Activated CD4-positive, alpha-beta T cell treated with anti-CD3 and anti-CD28 coated beads, Interleukin-2, amount 50 U/mL, for 4 hours (primary cell): ENCODE measurements around the gene OR52M1.
"Not testable (repeated sequence)": the region's sequence is repeated elsewhere in the genome, so short reads cannot be mapped to it uniquely, and the experiment has no call there.

Experiments
- DNase-seq, 2 experiments: peaks; one replicate each; pipeline ENCODE4 v3.0.0-alpha.2; 2020

Gene OR52M1, protein sequence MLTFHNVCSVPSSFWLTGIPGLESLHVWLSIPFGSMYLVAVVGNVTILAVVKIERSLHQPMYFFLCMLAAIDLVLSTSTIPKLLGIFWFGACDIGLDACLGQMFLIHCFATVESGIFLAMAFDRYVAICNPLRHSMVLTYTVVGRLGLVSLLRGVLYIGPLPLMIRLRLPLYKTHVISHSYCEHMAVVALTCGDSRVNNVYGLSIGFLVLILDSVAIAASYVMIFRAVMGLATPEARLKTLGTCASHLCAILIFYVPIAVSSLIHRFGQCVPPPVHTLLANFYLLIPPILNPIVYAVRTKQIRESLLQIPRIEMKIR

DNA sequence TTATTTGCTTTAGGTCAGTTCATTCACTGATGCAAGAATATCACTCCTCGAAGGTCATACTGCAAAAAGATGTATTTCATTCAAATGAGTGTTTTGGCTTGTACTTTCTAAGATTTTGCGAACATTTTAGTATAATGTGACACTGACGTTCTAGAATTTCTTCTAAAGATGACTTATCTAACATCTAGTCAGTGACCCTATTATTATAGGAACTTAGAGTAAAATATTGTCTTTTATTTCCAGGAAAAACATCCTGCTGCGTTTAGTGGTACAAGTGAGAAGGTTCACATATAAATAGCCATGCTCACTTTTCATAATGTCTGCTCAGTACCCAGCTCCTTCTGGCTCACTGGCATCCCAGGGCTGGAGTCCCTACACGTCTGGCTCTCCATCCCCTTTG is at the start of gene OR52M1:
Gene OR52M1, plus strand, starts transcription at position 301 of the 400 bp plus-strand sequence. Its CDS starts 0 bp downstream, at position 301.
- no peak for DNase-seq

DNA sequence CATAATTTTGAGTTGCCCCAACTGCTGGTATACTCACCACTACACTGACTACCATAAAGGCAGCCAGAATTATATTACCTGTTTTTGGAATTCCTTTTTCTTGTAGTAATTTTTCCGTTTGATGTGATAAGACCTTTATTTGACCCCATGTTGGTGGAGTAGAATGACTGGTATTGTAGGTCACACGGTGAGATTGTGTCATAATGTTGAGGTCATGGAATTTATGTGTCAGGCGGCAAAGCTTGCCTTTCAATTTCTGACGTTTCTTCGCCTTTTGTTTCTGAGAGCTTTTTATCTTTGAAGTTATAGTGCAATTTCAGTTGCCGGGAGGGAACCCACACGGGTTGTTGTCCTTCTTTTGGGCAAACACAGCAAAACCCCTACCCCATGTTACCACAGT is 49.5 kb upstream of the OR52M1 start:
- no peak for DNase-seq

DNA sequence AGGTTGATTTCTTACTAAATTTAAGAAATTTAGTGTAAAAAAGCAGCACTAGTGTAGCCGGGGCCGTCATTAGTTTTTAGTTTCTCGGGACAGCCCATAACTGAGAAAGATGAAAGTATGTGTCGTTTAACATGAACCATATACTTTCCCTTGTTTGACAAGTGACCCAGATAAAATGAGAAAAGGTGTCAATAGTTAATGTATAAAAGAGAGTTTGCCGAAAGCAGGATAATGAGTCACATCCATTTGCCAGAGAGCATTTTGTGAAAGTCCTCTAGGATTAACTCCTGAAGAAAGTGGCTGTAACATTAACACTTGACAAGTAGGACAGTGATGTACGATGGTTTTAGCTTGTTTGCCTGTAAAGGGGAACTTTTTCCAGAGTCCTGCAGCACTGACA is 49.0 kb upstream of the OR52M1 start:
- DNase-seq = no peak

DNA sequence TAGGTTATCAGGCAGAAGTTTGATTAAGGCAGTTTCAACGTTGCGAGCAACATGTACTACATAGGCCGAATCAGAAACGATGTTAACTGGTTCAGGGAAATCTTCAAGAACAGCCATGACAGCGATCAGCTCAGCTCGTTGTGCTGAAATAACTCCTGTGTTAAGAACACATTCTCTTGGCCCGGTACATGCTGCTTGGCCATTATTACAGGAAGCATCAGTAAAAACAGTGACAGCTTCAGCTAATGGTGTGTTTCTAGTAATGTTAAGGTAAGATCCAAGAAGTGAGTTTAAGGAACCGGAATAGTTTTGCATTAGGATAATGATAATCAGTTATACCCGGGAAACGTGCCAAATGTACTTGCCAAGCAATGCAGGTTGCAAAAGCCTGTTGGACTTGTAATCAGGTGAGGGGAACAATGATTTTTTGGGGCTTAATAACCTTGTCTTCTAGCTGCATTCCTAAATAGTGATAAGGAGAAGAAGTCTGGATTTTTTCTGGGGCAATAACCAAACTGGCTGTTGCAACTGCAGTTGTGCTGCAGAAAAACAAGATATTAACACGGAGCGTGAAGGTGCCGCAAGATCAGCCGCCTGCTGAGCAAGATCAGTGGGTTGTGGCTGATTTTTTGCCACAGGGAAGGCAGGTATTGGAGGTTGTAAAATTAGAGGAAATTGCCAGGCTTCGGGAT is 48.3 kb upstream of the OR52M1 start:
- DNase-seq = no peak

DNA sequence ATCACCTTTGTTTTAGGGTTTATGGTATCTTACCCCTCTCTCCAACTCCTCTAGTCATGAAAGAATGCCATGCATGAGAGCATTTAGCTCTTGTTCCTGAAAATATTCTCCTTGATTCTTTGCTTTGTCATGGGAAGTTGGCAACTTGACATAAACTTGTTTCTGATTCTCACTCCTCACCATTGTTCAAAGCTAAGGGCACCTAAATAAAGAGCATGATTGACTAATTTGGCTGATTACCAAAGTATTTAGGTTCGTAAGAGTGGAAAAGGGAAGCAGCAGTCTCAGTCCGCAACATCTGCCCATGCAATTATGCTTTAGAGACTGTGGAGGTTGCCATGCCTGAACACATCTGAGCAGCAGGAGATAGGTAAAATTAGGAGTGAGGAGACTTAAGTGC is 36.1 kb upstream of the OR52M1 start:
- DNase-seq = no peak

DNA sequence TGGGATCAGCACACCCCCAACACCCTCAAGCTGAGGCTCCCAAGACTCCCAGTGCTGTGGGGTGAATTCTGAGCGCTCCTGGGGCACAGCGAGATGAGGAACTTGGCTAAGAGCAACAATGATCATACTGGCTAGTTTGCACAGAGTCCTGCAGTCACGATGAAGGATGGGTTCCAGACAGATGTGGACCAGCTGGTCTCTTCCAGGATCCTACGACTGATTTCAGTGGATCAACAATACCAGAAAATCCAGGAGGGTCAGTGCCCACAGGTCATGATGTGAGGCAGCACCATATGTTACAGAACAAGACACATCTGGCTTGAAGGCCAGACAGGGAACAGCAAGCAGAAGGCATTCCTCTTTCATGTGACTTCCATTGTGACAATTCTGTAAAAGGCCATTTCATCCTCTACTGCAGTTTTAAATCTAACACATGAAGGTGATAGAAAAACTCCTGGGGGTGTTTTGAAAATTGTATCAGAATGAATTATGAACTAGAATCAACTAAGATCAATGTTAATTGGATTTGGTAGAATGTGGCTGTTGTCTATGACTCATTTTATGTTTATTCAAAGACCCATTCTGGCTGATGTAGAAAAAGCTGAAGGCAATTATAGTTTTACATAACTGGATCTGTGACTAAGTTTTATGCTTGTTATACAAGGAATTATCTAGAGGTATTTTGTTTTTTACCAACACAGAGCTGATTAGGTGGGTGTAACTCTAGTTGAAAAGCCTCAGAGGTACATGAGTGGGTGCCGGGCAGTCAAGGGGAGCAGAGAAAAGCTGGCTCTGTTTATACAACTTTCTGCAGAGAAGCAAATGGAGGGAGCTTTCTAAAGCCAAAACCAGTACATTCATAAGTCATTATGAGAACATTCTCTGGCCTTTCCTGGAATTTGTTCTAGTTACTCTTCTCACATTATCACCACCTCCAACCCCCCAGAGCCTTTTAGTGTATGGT is 33.4 kb upstream of the OR52M1 start:
- DNase-seq = no peak

DNA sequence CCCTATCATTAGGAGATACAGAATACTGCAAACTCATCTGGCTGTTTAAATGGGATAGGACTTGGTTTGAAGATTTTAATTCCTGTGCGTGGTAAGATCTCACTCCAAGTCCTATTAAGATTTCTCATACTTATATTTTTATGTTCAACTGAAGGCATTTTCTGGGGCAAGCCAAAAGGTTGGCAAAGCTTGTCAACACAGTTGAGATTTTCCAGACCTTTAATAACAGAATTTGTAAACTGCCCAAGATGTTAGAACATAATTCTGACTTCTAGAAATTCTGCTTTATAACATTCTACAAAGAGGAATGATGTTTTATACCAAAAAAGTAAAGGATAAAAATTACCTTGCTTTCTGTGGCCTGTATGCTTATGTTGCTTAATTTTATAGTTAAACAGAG is 30.8 kb upstream of the OR52M1 start:
- no peak for DNase-seq

DNA sequence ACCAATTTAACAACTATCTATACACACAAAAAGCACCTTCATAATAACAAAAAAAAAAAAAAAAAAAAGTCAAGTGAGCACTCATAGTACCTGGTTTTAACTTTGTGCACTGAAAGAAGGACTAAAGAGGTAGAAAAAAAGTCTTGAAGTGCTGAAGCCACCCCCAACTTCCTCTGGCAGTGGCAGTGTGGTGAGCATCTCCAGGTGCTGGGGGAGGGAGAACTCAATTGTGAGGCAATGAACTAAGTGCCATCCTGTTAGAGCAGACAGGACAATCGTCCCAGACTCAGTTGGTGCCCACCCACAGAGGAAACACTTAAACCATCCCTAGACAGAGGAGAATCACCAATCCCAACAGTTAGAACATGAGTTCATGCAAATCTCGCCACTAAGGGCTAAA is 22.7 kb upstream of the OR52M1 start:
- no peak for DNase-seq

DNA sequence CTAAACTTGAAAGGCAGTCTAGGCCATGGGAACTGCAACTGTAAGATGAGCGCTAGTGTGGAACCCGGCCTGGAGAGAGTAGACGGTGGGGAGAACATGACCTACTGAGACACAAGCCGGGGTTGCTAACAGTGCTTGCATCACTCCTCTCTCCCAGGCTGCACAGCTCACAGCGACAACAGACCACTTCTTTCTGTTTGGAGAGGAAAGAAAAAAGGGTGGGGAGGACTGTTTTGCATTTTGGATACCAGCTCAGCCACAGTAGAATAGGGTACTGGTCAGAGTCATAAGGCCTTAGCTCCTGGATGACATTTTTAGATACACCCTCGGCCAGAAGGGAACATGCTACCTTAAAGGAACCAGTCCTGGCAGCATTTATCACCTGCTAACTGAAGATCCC is 22.2 kb upstream of the OR52M1 start:
- DNase-seq = no peak

DNA sequence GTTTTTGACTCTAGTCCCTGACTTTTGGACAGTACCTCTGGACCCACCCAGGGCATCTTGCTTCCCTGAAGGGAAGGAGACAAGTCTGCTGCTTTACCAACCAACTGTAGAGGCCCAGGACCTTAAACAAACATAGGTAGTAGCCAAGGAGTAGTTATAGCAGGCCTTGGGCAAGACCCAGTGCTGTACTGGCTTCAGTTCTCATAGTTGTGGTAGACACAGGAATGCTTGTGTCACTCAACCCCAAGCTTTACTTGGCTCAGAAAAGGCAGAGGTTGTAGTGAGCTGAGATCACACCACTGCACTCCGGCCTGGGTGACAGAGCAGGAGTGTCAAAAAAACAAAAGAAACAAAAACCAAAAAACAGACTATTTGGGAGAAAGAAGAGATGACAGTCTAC is 21.3 kb upstream of the OR52M1 start:
- DNase-seq = no peak

DNA sequence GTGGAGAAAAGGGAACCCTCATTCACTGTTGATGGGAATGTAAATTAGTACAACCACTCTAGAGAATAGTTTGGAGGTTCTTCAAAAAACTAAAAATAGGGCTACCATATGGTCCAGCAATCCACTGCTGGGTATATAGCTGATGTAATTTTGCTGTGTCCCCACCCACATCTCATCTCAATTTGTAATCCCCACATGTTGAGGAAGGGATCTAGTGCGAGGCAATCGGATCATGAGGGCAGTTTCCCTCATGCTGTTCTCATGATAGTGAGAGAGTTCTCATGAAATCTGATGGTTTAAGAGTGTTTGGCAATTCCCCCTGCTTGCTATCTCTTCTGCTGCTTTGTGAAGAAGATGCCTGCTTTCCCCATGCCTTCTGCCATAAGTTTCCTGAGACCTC is 17.1 kb upstream of the OR52M1 start:
- no peak for DNase-seq

DNA sequence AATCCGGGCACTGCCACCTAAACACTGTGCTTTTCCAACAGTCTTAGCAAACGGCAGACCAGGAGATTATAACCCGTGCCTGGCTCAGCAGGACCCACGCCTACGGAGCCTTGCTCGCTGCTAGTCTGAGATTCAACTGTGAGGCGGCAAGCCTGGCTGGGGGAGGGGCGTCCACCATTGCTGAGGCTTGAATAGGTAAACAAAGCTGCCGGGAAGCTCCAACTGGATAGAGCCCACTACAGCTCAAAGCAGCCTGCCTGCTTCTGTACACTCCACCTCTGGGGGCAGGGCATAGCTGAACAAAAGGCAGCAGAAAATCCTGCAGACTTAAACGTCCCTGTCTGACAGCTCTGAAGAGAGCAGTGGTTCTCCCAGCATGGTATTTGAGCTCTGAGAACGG is 13.3 kb upstream of the OR52M1 start:
- DNase-seq = not testable (repeated sequence)

DNA sequence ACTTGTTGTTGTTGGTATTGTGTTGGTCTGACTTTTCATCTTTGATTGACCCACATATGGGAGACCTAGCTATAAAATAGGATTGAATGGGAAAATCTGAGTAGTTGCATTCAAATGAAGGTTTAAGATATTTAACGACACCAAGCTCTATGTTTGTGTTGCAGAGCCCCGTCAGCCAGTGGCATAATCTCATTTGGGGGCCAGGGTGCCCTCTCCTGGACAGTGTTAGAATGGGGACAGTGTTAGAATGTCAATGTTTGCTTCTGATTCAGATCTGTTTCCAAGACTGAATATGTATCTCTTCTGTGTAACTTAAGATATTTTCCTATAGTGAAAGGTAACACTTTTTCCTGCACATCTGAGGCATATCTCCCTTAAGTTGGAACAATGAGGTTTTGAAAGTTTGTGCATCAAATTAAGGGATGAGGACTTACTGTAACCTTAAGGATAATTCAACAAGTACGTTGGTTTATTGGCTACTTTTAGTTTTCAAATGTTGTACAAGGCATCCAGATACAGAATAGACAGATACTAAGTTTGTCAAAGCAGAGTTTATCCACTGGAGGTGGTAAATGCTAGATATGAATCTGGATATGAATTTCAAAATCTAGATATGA is 5.3 kb upstream of the OR52M1 start:
- DNase-seq = peak; percentile 30 to 34

DNA sequence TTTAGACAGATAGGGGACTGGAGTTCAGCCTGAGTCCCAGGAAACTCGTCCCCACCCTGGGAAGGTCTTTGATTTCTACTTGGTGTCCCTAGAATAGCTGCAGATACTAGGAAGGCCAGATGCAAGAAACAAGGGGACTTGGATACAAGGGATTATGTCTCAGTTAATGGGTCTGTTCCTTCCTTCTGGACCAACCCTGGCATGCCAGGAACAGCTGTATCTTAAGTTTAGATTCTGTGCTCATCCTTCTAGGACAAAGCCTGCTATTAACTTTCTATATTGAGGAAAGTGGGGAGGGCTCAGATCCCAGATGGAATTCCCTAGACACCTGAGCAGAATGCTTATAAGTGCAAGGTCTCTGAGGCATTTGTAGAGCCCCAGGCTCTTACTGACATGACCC is 3.9 kb upstream of the OR52M1 start:
- DNase-seq = no peak

DNA sequence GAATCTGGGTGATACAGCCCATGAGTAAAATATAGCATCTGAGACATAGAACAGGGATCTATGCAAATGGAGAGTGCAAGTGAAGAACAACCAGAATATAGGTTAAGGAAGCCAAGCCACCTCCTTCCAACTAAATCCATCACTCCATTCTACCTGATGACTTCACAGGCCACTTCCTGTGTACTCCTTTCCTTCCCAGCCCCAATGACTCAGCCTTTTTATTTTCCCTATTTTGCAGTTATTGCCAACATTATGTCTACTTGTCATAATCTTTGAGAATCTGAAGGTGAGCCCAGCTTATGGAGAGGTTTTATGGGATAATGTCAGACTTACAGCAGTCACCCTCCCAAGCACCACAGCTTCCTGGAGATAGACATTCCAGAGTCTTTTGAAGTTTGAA is 1.4 kb upstream of the OR52M1 start:
- DNase-seq = no peak

DNA sequence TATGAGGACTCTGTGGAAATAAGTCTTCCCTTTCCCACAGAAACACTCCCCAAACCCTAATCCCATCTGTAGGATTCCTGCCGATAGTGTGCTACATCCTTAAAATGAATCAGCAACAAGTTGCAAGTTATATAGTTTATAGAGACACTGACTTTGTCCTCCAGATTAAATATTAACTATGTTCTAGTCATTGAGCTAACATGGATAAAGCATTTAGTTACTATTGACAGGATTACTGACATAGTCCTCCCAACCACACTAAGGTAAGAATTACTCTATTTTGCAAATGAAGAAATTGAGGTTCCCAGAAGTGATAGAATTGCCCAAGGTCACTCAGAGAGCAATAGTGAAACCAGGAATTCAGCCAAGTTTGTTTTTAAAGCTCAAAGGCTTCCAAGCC is 1.9 kb downstream of the OR52M1 start:
- no peak for DNase-seq

DNA sequence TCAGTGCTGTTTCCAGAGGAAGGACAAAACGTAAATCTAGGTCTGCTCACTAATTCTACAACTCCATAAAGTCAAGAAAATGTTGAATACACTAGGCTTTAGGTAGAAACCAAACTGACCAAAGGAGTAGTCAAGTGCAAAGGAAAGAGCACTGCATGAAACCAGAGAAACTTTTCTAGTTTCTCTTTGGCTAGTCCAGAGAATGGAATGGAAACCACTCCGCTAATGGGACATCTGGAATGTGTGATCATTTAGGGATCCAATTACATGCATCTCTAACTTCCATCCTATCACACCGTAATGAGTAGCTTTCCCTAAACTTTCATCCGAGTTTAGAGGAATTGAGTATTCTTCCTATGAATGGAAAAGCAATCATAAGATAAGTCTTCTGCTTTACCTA is 2.4 kb downstream of the OR52M1 start:
- no peak for DNase-seq

DNA sequence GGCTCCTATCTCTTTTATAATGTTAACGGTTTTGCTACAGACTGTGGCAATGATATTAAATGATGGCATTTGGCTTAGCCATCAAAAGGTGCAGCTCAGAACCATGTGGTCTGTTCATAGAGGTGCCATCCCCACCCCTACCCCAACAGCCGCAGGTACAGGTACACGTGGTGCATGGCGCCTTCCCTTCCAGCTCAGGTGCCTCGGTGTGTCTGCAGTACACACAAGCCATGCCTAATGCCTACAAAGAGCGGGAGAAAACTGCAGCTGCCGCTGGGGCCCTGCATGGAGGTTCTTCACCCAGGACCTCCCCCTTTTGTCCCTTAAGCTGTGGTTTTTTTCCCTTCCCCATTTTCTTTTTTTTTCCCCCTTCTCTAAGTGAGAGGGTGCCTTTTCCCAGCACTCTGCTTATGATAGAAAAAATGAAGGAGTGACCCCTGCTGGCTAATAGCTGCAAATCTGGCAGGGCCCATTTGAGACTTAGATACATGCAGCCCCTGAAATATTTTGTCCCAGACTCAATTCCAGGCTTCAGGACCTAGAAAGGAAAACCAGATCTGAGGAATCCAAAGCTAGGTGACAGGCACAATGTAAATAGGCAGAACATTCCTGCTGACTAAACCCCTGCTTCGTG is 6.5 kb downstream of the OR52M1 start:
- no peak for DNase-seq

DNA sequence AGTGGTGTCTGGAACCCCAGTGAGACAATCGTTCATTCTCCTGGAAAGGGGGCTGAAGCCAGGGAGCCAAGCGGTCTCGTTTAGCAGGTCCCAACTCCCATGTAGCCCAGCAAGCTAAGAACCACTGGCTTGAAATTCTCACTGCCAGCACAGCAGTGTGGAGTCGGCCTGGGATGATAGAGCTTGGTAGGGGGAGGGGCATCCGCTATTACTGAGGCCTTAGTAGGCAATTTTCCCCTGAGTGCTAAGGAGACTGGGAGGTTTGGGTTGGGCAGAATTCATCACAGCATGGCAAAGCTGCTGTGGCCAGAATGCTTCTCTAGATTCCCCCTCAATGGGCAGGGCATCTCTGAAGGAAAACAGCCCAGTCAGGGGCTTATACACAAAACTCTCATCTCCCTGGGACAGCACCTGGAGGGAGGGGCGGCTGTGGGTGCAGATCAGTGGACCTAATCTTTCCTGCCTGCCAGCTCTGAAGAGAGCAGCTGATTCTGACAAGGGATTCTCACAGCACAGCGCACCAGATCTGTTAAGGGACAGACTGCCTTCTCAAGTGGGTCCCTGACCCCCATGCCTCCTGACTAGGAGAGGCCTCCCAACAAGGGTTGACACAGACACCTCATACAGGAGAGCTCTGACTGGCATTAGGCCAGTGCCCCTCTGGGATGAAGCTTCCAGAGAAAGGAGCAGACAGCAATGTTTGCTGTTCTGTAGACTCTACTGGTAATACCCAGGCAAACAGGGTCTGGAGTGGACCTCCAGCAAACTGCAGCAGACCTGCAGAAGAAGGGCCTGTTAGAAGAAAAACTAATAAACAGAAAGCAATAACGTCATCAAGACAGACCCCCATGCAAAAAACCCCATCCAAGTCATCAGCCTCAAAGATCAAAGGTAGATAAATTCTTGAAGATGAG is 14.8 kb downstream of the OR52M1 start:
- DNase-seq = no peak

DNA sequence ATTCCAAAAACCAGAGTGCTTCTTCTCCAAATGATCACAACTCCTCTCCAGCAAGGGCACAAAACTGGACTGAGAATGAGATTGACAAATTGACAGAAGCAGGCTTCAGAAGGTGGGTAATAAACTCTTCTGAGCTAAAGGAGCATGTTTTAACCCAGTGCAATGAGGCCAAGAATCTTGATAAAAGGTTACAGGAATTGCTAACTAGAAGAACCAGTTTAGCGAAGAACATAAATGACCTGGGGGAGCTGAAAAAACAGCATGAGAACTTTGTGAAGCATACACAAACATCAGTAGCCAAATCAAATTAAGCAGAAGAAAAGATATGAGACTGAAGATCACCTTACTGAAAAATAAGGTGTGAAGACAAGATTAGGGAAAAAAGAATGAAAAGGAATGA is 15.5 kb downstream of the OR52M1 start:
- no peak for DNase-seq

DNA sequence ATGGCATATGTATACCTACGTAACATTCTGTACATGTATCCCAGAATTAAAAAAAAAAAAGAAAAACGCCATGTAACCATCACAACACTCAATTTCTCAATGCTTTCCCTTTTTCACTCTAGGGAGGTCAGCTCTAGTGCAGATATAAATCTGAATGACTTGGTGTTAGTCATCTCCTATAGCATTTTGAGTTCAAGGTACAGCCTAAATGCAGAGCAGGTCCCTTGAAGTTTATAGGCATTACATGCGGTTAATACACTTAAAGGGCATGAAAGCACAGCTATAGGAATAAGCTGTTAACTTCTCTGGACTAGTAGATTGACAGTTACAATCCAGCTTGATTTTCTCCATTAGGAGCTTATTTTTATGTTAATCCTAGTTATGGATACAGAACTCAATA is 20.4 kb downstream of the OR52M1 start:
- no peak for DNase-seq

DNA sequence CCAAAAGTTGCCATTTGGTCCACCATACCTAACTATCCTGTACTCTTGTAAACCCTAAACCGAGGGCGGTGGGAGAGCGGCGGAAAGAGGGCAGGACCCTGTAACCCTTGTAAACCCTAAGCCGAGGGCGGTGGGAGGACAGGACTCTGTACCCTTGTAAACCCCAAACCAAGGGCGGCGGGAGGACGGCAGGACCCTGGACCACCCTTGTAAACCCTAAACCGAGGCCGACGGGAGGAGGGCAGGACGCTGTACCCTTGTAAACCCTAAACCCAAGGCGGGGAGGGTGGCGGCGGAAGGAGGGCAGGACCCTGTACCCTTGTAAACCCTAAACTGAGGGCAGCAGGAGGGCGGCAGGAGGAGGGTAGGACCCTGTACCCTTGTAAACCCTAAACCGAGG is 24.1 kb downstream of the OR52M1 start:
- DNase-seq = no peak
